ENCODE results near the gene HBB.
"Not testable (repeated sequence)": the region's sequence is repeated elsewhere in the genome, so short reads cannot be mapped to it uniquely, and the experiment has no call there.

Gene HBB

GRCh38 chr11:5226732-5227310 is at the start of gene HBB:
TSS of gene HBB (minus strand) at chr11:5227071. CDS start at chr11:5227021, 50 bp downstream.
- Histone ChIP-seq H3K27me3 (ENCODE audit: control insufficient read depth, insufficient read depth, low read length) (no peaks in the 10 kb centered on the region), H3K36me3 (ENCODE audit: control insufficient read depth, insufficient read depth, low read length) (no peaks in the 10 kb centered on the region), H3K9ac (ENCODE audit: low read length) (no peak within 1 kb of the TSS), H3K27ac (ENCODE audit: low read depth, low read length) (no peak within 1 kb of the TSS), H3K4me1 (ENCODE audit: control insufficient read depth, insufficient read depth, low read length) (no peaks in the 10 kb centered on the region), H3K4me3 (ENCODE audit: low read length) (no peak within 1 kb of the TSS)

GRCh38 chr11:5275369-5276110 is 48.7 kb upstream of the HBB start:
- Histone ChIP-seq H3K36me3 (ENCODE audit: control insufficient read depth, insufficient read depth, low read length) (no peaks in the 10 kb centered on the region), H3K4me1 (ENCODE audit: control insufficient read depth, insufficient read depth, low read length) (no peaks in the 10 kb centered on the region), H3K27ac (ENCODE audit: low read depth, low read length) (no peak overlapping the region), H3K27me3 (ENCODE audit: control insufficient read depth, insufficient read depth, low read length) (no peaks in the 10 kb centered on the region), H3K4me3 (ENCODE audit: low read length) (no peak overlapping the region), H3K9ac (ENCODE audit: low read length) (no peak overlapping the region)

- H3K27ac ChIP-seq (ENCODE audit: low read depth, low read length): no peak overlapping the region
- H3K27me3 ChIP-seq (ENCODE audit: control insufficient read depth, insufficient read depth, low read length): no peaks in the 10 kb centered on the region
- no peak overlapping the region for H3K4me3 ChIP-seq (ENCODE audit: low read length)
- H3K9ac ChIP-seq (ENCODE audit: low read length): no peak overlapping the region
- no peaks in the 10 kb centered on the region for H3K4me1 ChIP-seq (ENCODE audit: control insufficient read depth, insufficient read depth, low read length)
- no peaks in the 10 kb centered on the region for H3K36me3 ChIP-seq (ENCODE audit: control insufficient read depth, insufficient read depth, low read length)
These were observed 47.5 kb upstream of the HBB start for GRCh38 chr11:5274395-5274794.

GRCh38 chr11:5272395-5273017 is 45.6 kb upstream of the HBB start:
- H3K36me3 ChIP-seq (ENCODE audit: control insufficient read depth, insufficient read depth, low read length): no peaks in the 10 kb centered on the region
- H3K4me1 ChIP-seq (ENCODE audit: control insufficient read depth, insufficient read depth, low read length): no peaks in the 10 kb centered on the region
- no peaks in the 10 kb centered on the region for H3K27me3 ChIP-seq (ENCODE audit: control insufficient read depth, insufficient read depth, low read length)
- no peak overlapping the region for H3K4me3 ChIP-seq (ENCODE audit: low read length)
- no peak overlapping the region for H3K9ac ChIP-seq (ENCODE audit: low read length)
- H3K27ac ChIP-seq (ENCODE audit: low read depth, low read length): no peak overlapping the region

- no peak within 1 kb of the TSS for H3K4me3 ChIP-seq (ENCODE audit: low read length)
- no peaks in the 10 kb centered on the region for H3K36me3 ChIP-seq (ENCODE audit: control insufficient read depth, insufficient read depth, low read length)
- no peak within 1 kb of the TSS for H3K9ac ChIP-seq (ENCODE audit: low read length)
- no peak within 1 kb of the TSS for H3K27ac ChIP-seq (ENCODE audit: low read depth, low read length)
- H3K27me3 ChIP-seq (ENCODE audit: control insufficient read depth, insufficient read depth, low read length): no peaks in the 10 kb centered on the region
- no peaks in the 10 kb centered on the region for H3K4me1 ChIP-seq (ENCODE audit: control insufficient read depth, insufficient read depth, low read length)
These were observed 42.9 kb upstream of the HBB start, which contains the start of gene HBE1 for GRCh38 chr11:5269715-5270147. TSS of gene HBE1 (minus strand) at chr11:5269945. CDS start at chr11:5269890, 55 bp downstream.

- H3K27ac ChIP-seq (ENCODE audit: low read depth, low read length): no peak overlapping the region
- H3K4me1 ChIP-seq (ENCODE audit: control insufficient read depth, insufficient read depth, low read length): no peaks in the 10 kb centered on the region
These were observed 40.2 kb upstream of the HBB start for GRCh38 chr11:5267033-5267563.

GRCh38 chr11:5266609-5267008 is 39.7 kb upstream of the HBB start:
- H3K36me3 ChIP-seq (ENCODE audit: control insufficient read depth, insufficient read depth, low read length): no peaks in the 10 kb centered on the region
- H3K27ac ChIP-seq (ENCODE audit: low read depth, low read length): no peak overlapping the region
- H3K4me1 ChIP-seq (ENCODE audit: control insufficient read depth, insufficient read depth, low read length): no peaks in the 10 kb centered on the region
- H3K27me3 ChIP-seq (ENCODE audit: control insufficient read depth, insufficient read depth, low read length): no peaks in the 10 kb centered on the region
- no peak overlapping the region for H3K4me3 ChIP-seq (ENCODE audit: low read length)
- H3K9ac ChIP-seq (ENCODE audit: low read length): no peak overlapping the region

More at GRCh38 chr11:5267033-5267563, 40.2 kb upstream of the HBB start:
- no peak overlapping the region for H3K9ac ChIP-seq (ENCODE audit: low read length)
- H3K36me3 ChIP-seq (ENCODE audit: control insufficient read depth, insufficient read depth, low read length): no peaks in the 10 kb centered on the region
- H3K4me3 ChIP-seq (ENCODE audit: low read length): no peak overlapping the region
- H3K27me3 ChIP-seq (ENCODE audit: control insufficient read depth, insufficient read depth, low read length): no peaks in the 10 kb centered on the region

GRCh38 chr11:5265832-5266231 is 39.0 kb upstream of the HBB start:
- Histone ChIP-seq H3K27ac (ENCODE audit: low read depth, low read length) (no peak overlapping the region), H3K36me3 (ENCODE audit: control insufficient read depth, insufficient read depth, low read length) (no peaks in the 10 kb centered on the region), H3K9ac (ENCODE audit: low read length) (no peak overlapping the region), H3K27me3 (ENCODE audit: control insufficient read depth, insufficient read depth, low read length) (no peaks in the 10 kb centered on the region), H3K4me3 (ENCODE audit: low read length) (no peak overlapping the region), H3K4me1 (ENCODE audit: control insufficient read depth, insufficient read depth, low read length) (no peaks in the 10 kb centered on the region)

GRCh38 chr11:5258543-5259262 is 31.8 kb upstream of the HBB start:
- Histone ChIP-seq H3K27me3 (ENCODE audit: control insufficient read depth, insufficient read depth, low read length) (no peaks in the 10 kb centered on the region), H3K4me1 (ENCODE audit: control insufficient read depth, insufficient read depth, low read length) (no peaks in the 10 kb centered on the region), H3K9ac (ENCODE audit: low read length) (no peak overlapping the region), H3K27ac (ENCODE audit: low read depth, low read length) (no peak overlapping the region), H3K36me3 (ENCODE audit: control insufficient read depth, insufficient read depth, low read length) (no peaks in the 10 kb centered on the region), H3K4me3 (ENCODE audit: low read length) (no peak overlapping the region)

- Histone ChIP-seq H3K27ac (ENCODE audit: low read depth, low read length) (no peak overlapping the region), H3K36me3 (ENCODE audit: control insufficient read depth, insufficient read depth, low read length) (no peaks in the 10 kb centered on the region), H3K27me3 (ENCODE audit: control insufficient read depth, insufficient read depth, low read length) (no peaks in the 10 kb centered on the region), H3K4me3 (ENCODE audit: low read length) (no peak overlapping the region), H3K9ac (ENCODE audit: low read length) (no peak overlapping the region), H3K4me1 (ENCODE audit: control insufficient read depth, insufficient read depth, low read length) (no peaks in the 10 kb centered on the region)
These were observed 30.4 kb upstream of the HBB start for GRCh38 chr11:5257296-5257695.

- H3K36me3 ChIP-seq (ENCODE audit: control insufficient read depth, insufficient read depth, low read length); H3K27me3 ChIP-seq (ENCODE audit: control insufficient read depth, insufficient read depth, low read length); H3K9ac ChIP-seq (ENCODE audit: low read length); H3K27ac ChIP-seq (ENCODE audit: low read depth, low read length); H3K4me1 ChIP-seq (ENCODE audit: control insufficient read depth, insufficient read depth, low read length); H3K4me3 ChIP-seq (ENCODE audit: low read length): not testable (repeated sequence)
These were observed 28.0 kb upstream of the HBB start, which contains the start of gene HBG2 for GRCh38 chr11:5254646-5255413. TSS of gene HBG2 (minus strand) at chr11:5254781. CDS start at chr11:5254728, 53 bp downstream.

All from rectal smooth muscle tissue (tissue), 1 donor.